GM23338 (cell line): Measurements from ENCODE around the gene GPR35. TPM values are rescaled to one million over a fixed set of nuclear protein-coding genes. Genes with fewer than 3 reads are reported as not detected.

ENCODE experiments used
- ATAC-seq: fragments of 200-7000 bp; cut with Tn5 transposase; 3 replicates; pipeline ENCODE4 v1.9.1; 2020
- DNase-seq: peaks from one replicate; pipeline ENCODE4 v3.0.0-alpha.2; 2015; ENCODE audit warnings: low spot score
- H2AFZ ChIP-seq: fragments of 200-600 bp; sonication (generic); 2 replicates; pipeline ENCODE4 v1.8.0; 2016; ENCODE audit warnings: antibody characterized with exemption, mild to moderate bottlenecking, moderate library complexity
- H3F3A ChIP-seq: fragments of 200-600 bp; sonication (generic); replicated peaks from 2 replicates; pipeline ENCODE4 v1.8.0; 2017; ENCODE audit warnings: antibody characterized with exemption, mixed run types, low read depth
- H3K27ac ChIP-seq: fragments of 200-600 bp; sonication (generic); 2 replicates; pipeline ENCODE4 v1.6.1; 2016; ENCODE audit warnings: low read depth
- H3K27me3 ChIP-seq: fragments of 200-600 bp; sonication (generic); 2 replicates; pipeline ENCODE4 v1.8.0; 2016; ENCODE audit warnings: mild to moderate bottlenecking, mixed run types, moderate library complexity; ENCODE audit not compliant: insufficient read depth
- H3K36me3 ChIP-seq: fragments of 200-600 bp; sonication (generic); 2 replicates; pipeline ENCODE4 v1.8.0; 2016; ENCODE audit warnings: mild to moderate bottlenecking; ENCODE audit not compliant: insufficient read depth
- H3K4me1 ChIP-seq: fragments of 200-600 bp; sonication (generic); 2 replicates; pipeline ENCODE4 v1.8.0; 2016; ENCODE audit warnings: mild to moderate bottlenecking, moderate library complexity; ENCODE audit not compliant: insufficient read depth
- H3K4me2 ChIP-seq: fragments of 200-600 bp; sonication (generic); 2 replicates; pipeline ENCODE4 v1.7.1; 2017; ENCODE audit warnings: mixed run types
- H3K4me3 ChIP-seq: fragments of 200-600 bp; sonication (generic); 2 replicates; pipeline ENCODE4 v1.6.1; 2016; ENCODE audit warnings: mixed run types
- H3K79me2 ChIP-seq: fragments of 200-600 bp; sonication (generic); replicated peaks from 2 replicates; pipeline ENCODE4 v1.8.0; 2017; ENCODE audit warnings: mild to moderate bottlenecking; ENCODE audit not compliant: insufficient read depth
- H3K9me2 ChIP-seq: fragments of 200-600 bp; sonication (generic); 2 replicates; pipeline ENCODE4 v1.8.0; 2017; ENCODE audit not compliant: insufficient read depth
- H4K20me1 ChIP-seq: fragments of 200-600 bp; sonication (generic); replicated peaks from 2 replicates; pipeline ENCODE4 v1.8.0; 2017; ENCODE audit warnings: mild to moderate bottlenecking; ENCODE audit not compliant: insufficient read depth
- H3K27ac Mint-ChIP-seq: 2 replicates; pipeline ENCODE4 v1.8.0; 2020; ENCODE audit warnings: inconsistent platforms, mild to moderate bottlenecking, moderate library complexity, mixed read lengths
- H3K27me3 Mint-ChIP-seq: 3 replicates; pipeline ENCODE4 v1.8.0; 2022; ENCODE audit warnings: low read depth, mild to moderate bottlenecking, moderate library complexity, mixed read lengths, inconsistent platforms; ENCODE audit not compliant: insufficient read depth, poor library complexity
- H3K36me3 Mint-ChIP-seq: 3 replicates; pipeline ENCODE4 v1.8.0; 2021; ENCODE audit warnings: low read depth, mild to moderate bottlenecking, inconsistent platforms, moderate library complexity, mixed read lengths
- H3K4me1 Mint-ChIP-seq: 3 replicates; pipeline ENCODE4 v1.8.0; 2020; ENCODE audit warnings: mild to moderate bottlenecking, inconsistent platforms, mixed read lengths
- H3K4me3 Mint-ChIP-seq: 3 replicates; pipeline ENCODE4 v1.8.0; 2021; ENCODE audit warnings: moderate library complexity, mild to moderate bottlenecking, inconsistent platforms, mixed read lengths
- H3K9me3 Mint-ChIP-seq: 3 replicates; pipeline ENCODE4 v1.8.0; 2020; ENCODE audit warnings: moderate library complexity, mild to moderate bottlenecking, inconsistent platforms, mixed read lengths
- CREB1 ChIP-seq: fragments of 250-450 bp; sonication (Bioruptor Pico); IDR thresholded peaks from 2 replicates; pipeline ENCODE4 v1.5.0; 2020; ENCODE audit warnings: low read depth, mild to moderate bottlenecking, moderate library complexity
- CTCF ChIP-seq, 2 experiments: fragments of 200-600 bp in 1 of 2; sonication (generic) in 1 of 2; conservative IDR thresholded peaks; 2 replicates each; pipeline versions ENCODE4 v1.5.1 to v1.6.1; 2016 to 2017; ENCODE audit warnings: antibody characterized with exemption in 2 of 2, low read depth in 2 of 2, mild to moderate bottlenecking in 2 of 2, moderate library complexity in 1 of 2
- ETS1 ChIP-seq: IDR thresholded peaks from 2 replicates; pipeline ENCODE4 v1.6.1; 2016; ENCODE audit warnings: antibody characterized with exemption
- EZH2 ChIP-seq: fragments of 200-600 bp; sonication (generic); IDR thresholded peaks from one replicate; pipeline ENCODE4 v1.8.0; 2017; ENCODE audit warnings: antibody characterized with exemption, mild to moderate bottlenecking, low read depth; ENCODE audit not compliant: unreplicated experiment
- EZH2phosphoT487 ChIP-seq: fragments of 200-600 bp; sonication (generic); IDR thresholded peaks from one replicate; pipeline ENCODE4 v1.8.1; 2018; ENCODE audit warnings: antibody characterized with exemption; ENCODE audit not compliant: unreplicated experiment
- JUNB ChIP-seq: IDR thresholded peaks from one replicate; pipeline ENCODE4 v1.6.1; 2016; ENCODE audit warnings: antibody characterized with exemption; ENCODE audit not compliant: unreplicated experiment
- NANOG ChIP-seq: IDR thresholded peaks from 2 replicates; pipeline ENCODE4 v1.6.1; 2016; ENCODE audit warnings: antibody characterized with exemption, borderline replicate concordance
- REST ChIP-seq: IDR thresholded peaks from one replicate; pipeline ENCODE4 v1.6.1; 2018; ENCODE audit warnings: antibody characterized with exemption; ENCODE audit not compliant: unreplicated experiment
- ZNF114 ChIP-seq: fragments of 250-450 bp; sonication (Bioruptor Pico); IDR thresholded peaks from 2 replicates; pipeline ENCODE4 v1.5.0; 2020; ENCODE audit warnings: mild to moderate bottlenecking, moderate library complexity
- polyA plus RNA-seq: library from polyadenylated mRNA; unstranded; fragments of >200 nt; fragmentation: Nextera tagmentation; extraction: Ambion mirVana; gene quantifications from 2 replicates; pipeline ENCODE4 v1.2.1, GENCODE V29; 2016
- total RNA-seq: library from RNA; depleted of rRNA; stranded (reverse); fragments of >200 nt; shearing (Covaris generic); gene quantifications from 2 replicates; pipeline ENCODE4 v1.2.3, GENCODE V29; 2014

Gene GPR35
- total and polyA plus RNA-seq, 2 experiments from 2014 or later, result not detected

- no peaks in the 10 kb centered on the region for H3K9me2 ChIP-seq
- ATAC-seq (no peak), DNase-seq (no peak)
- H3K4me1 Mint-ChIP-seq, result peaks cover 4% of the 10 kb centered on the region
- H2AFZ ChIP-seq, result no peak overlapping the region
- no peaks in the 10 kb centered on the region for H3F3A ChIP-seq
- peaks cover 3% of the 10 kb centered on the region; the same call in 1 of the 3 replicates for H3K36me3 Mint-ChIP-seq
- peaks cover 3% of the 10 kb centered on the region; the same call in 2 of the 3 replicates for H3K9me3 Mint-ChIP-seq
- no peak overlapping the region for H3K4me3 ChIP-seq
- no peaks in the 10 kb centered on the region for H3K79me2 ChIP-seq
- H4K20me1 ChIP-seq, result no peaks in the 10 kb centered on the region
- no peak overlapping the region for H3K27ac ChIP-seq
- H3K4me1 ChIP-seq, result no peaks in the 10 kb centered on the region
- no peak overlapping the region for H3K27ac Mint-ChIP-seq
- peaks cover 14% of the 10 kb centered on the region for H3K27me3 Mint-ChIP-seq
- no peak overlapping the region for H3K4me2 ChIP-seq
- TF ChIP-seq ZNF114, result no peak
- TF ChIP-seq CREB1, result no peak
- TF ChIP-seq REST, result no peak
- no peak for TF ChIP-seq JUNB
- TF ChIP-seq EZH2, result no peak
- no peak for TF ChIP-seq CTCF (conservative IDR thresholded peaks at IDR 0.05; ENCODE audit: low read depth in 2 of 2)
- no peak for TF ChIP-seq ETS1
- TF ChIP-seq EZH2phosphoT487, result no peak
- H3K4me3 Mint-ChIP-seq, result no peak overlapping the region
- H3K36me3 ChIP-seq, result no peaks in the 10 kb centered on the region
- no peaks in the 10 kb centered on the region for H3K27me3 ChIP-seq
Measured at GRCh38 chr2:240643811-240644150, 18.5 kb downstream of the GPR35 start.

- Mint-ChIP-seq H3K36me3 (no peaks in the 10 kb centered on the region), H3K27ac (no peak overlapping the region), H3K9me3 (no peaks in the 10 kb centered on the region; the same call in 2 of the 3 replicates), H3K4me1 (peaks cover 7% of the 10 kb centered on the region), H3K4me3 (no peak overlapping the region), H3K27me3 (peaks cover 12% of the 10 kb centered on the region)
- no peak overlapping the region for H2AFZ ChIP-seq
- no peaks in the 10 kb centered on the region for H3K4me1 ChIP-seq
- no peak overlapping the region for H3K27ac ChIP-seq
- no peaks in the 10 kb centered on the region for H3K9me2 ChIP-seq
- no peaks in the 10 kb centered on the region for H4K20me1 ChIP-seq
- ATAC-seq (no peak), DNase-seq (no peak)
- H3K4me3 ChIP-seq, result no peak overlapping the region
- H3K79me2 ChIP-seq, result no peaks in the 10 kb centered on the region
- H3K36me3 ChIP-seq, result no peaks in the 10 kb centered on the region
- H3F3A ChIP-seq, result no peaks in the 10 kb centered on the region
- no peak overlapping the region for H3K4me2 ChIP-seq
- no peaks in the 10 kb centered on the region for H3K27me3 ChIP-seq
- TF ChIP-seq EZH2phosphoT487 (no peak), REST (no peak), NANOG (no peak)
Measured at GRCh38 chr2:240644171-240644651, 18.9 kb downstream of the GPR35 start.
